ENCODE data around the gene ABCA2.
"Not testable (repeated sequence)": the region's sequence is repeated elsewhere in the genome, so short reads cannot be mapped to it uniquely, and the experiment has no call there.

DNA sequence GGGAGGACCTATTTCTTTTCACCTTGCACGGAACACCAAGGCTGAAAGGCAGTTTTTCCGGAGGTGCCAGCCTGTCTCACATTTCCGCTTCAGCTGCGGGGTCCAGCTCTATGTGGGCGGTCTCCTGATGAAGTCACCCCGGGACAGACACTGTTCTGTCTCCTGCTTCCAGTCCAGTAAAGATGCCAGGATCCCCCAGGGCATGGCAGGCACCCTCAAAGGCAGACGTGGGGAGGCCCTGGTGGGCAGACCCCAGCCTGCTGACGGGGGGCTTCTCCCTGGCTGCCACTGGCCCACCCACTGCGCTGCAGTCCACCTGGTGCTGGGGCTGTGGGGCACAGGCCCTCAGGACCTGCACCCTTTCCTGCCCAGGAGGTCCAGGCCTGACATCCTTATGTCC is 34.8 kb upstream of the ABCA2 start:
- not testable (repeated sequence) for TF ChIP-seq POLR2AphosphoS5 (IDR thresholded peaks at IDR 0.05; ENCODE audit: borderline replicate concordance, low read depth, low read length); EZH2 (IDR thresholded peaks at IDR 0.05)

Measured in SK-N-MC (cell line).